Progenitor cell of endocrine pancreas (in vitro differentiated cells): ENCODE measurements around the gene FITM1. TPM values are rescaled to one million over a fixed set of nuclear protein-coding genes. Genes with fewer than 3 reads are reported as not detected.

ENCODE experiments used
- DNase-seq: peaks from one replicate; pipeline ENCODE4 v3.0.0; 2021; ENCODE audit warnings: low spot score; ENCODE audit not compliant: unreplicated experiment
- H3K27ac Mint-ChIP-seq: 2 replicates; pipeline ENCODE4 v1.8.0; 2021; ENCODE audit warnings: mild to moderate bottlenecking, moderate library complexity, mixed read lengths
- H3K27me3 Mint-ChIP-seq: 2 replicates; pipeline ENCODE4 v1.8.0; 2021; ENCODE audit warnings: mixed read lengths
- H3K36me3 Mint-ChIP-seq: 2 replicates; pipeline ENCODE4 v1.8.0; 2022; ENCODE audit warnings: mixed read lengths; ENCODE audit not compliant: insufficient read depth
- H3K4me1 Mint-ChIP-seq: 2 replicates; pipeline ENCODE4 v1.8.0; 2021; ENCODE audit warnings: low read depth, mixed read lengths
- H3K4me3 Mint-ChIP-seq: 2 replicates; pipeline ENCODE4 v1.8.0; 2021; ENCODE audit warnings: low read depth, mild to moderate bottlenecking, moderate library complexity, mixed read lengths
- H3K9me3 Mint-ChIP-seq: 2 replicates; pipeline ENCODE4 v1.8.0; 2021; ENCODE audit warnings: low read depth, mixed read lengths
- total RNA-seq: library from RNA; stranded (reverse); gene quantifications from 2 replicates; pipeline ENCODE4 v1.2.1, GENCODE V29; 2021
- TF ChIP-seq, protein P1 (sequence below): fragments of 200-600 bp; sonication (generic); IDR thresholded peaks from one replicate; pipeline ENCODE4 v1.5.0; 2021; ENCODE audit warnings: antibody characterized with exemption, mild to moderate bottlenecking; ENCODE audit not compliant: unreplicated experiment

The FITM1 gene
- total RNA-seq, 1 donor from 2014 or later: 1.9 TPM

DNA sequence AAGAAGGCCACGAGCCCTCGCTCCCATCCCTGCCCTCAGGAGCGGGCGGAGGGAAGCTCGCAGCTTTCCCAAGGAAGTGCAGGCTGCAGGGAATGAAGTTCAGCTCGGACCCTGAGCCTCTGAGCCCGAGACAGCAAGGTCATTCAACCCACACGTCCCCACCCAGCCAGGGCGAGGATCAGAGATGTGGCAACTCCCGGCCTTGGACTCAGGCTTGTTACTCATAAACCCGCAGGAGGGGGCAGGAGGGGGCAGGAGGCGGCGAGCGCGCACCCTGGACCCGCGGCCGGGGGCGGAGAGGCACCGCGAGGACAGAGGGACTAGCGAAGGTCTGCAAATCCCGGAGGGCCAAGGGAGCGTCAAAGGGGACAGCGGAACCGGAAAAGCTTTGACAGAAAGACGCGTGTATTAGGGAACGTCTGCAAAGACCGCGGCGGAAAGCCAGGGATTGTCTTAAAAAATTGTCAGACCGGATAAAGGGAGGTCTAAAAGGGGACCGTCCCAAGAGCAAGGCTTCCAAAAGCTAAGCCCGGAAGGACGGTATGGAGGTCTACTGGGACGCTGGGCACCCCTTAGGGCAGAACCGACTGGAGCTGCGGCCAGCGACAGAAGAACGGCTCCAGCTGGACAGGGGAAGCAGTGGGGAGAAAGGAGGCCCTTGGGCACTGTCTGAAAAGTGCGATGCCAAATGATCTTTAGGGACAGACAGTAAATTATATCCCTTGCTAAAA, 16.5 kb upstream of the FITM1 start:
- Mint-ChIP-seq H3K27ac (peak overlapping the region; percentile 99), H3K27me3 (no peaks in the 10 kb centered on the region), H3K36me3 (peaks cover 9% of the 10 kb centered on the region), H3K4me1 (peaks cover 18% of the 10 kb centered on the region), H3K4me3 (peak overlapping the region; percentile 89), H3K9me3 (no peaks in the 10 kb centered on the region)
- TF ChIP-seq, protein P1, sequence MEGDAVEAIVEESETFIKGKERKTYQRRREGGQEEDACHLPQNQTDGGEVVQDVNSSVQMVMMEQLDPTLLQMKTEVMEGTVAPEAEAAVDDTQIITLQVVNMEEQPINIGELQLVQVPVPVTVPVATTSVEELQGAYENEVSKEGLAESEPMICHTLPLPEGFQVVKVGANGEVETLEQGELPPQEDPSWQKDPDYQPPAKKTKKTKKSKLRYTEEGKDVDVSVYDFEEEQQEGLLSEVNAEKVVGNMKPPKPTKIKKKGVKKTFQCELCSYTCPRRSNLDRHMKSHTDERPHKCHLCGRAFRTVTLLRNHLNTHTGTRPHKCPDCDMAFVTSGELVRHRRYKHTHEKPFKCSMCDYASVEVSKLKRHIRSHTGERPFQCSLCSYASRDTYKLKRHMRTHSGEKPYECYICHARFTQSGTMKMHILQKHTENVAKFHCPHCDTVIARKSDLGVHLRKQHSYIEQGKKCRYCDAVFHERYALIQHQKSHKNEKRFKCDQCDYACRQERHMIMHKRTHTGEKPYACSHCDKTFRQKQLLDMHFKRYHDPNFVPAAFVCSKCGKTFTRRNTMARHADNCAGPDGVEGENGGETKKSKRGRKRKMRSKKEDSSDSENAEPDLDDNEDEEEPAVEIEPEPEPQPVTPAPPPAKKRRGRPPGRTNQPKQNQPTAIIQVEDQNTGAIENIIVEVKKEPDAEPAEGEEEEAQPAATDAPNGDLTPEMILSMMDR: no peak
- DNase-seq: peak; percentile 68

DNA sequence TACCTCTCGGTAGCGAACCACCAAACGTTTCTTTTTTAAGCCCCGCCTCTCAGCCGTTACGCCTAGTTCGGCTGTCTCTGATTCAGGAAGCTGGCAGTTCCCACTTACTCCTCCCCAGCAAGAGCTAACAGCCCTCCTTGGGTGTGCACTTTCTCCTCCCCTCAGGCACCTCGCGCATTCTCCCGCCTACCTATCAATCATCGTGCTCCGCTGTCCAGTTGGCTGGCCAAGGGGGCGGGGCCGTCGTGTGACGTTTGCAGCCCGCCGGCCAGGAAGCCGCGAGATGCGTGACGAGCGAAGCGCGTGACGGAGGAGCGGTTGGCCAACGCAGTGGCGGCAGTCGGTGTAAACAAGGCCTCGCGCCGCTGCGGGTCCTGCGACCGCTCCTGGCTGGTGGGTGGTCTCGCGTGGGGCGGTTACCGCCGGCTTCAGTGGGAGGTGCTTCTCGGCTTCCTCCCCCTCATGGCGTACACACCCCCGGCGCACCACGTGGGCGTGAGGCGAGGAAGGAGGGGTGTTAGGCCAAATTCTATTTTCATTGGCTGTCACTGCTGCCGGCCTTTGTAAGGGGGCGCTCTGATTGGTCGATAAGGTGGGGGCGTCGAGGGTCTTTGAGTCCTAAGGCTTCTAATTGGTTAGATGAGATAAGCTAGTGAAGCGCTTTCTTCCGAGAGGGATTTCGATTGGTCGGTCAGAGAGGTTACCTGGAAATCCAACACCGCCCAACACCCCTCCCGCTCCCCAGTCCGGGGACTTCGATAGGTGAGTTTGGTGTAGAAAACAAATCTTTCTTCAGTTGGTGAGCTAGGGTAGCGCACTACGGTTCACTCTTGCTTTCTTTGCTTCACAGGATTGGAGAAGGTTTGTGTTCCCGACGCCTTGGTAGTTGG, 15.7 kb upstream of the FITM1 start, which contains the start of the genes DCAF11 and NRL:
DCAF11 (plus strand) TSS at position 246 of the 890 bp plus-strand sequence. CDS start 818 bp downstream, outside the sequence.
NRL (minus strand) TSS at position 418 of the 890 bp plus-strand sequence. CDS start 32,101 bp downstream, outside the sequence.
- no peaks in the 10 kb centered on the region for H3K27me3 Mint-ChIP-seq
- TF ChIP-seq, protein P1: no peak
- peaks cover 13% of the 10 kb centered on the region for H3K36me3 Mint-ChIP-seq
- peak; percentile 95 for DNase-seq
- H3K4me1 Mint-ChIP-seq: peaks cover 17% of the 10 kb centered on the region
- peak within 1 kb of the TSS; percentile 99 for H3K27ac Mint-ChIP-seq
- H3K9me3 Mint-ChIP-seq: no peaks in the 10 kb centered on the region
- peak within 1 kb of the TSS; percentile 89 for H3K4me3 Mint-ChIP-seq

DNA sequence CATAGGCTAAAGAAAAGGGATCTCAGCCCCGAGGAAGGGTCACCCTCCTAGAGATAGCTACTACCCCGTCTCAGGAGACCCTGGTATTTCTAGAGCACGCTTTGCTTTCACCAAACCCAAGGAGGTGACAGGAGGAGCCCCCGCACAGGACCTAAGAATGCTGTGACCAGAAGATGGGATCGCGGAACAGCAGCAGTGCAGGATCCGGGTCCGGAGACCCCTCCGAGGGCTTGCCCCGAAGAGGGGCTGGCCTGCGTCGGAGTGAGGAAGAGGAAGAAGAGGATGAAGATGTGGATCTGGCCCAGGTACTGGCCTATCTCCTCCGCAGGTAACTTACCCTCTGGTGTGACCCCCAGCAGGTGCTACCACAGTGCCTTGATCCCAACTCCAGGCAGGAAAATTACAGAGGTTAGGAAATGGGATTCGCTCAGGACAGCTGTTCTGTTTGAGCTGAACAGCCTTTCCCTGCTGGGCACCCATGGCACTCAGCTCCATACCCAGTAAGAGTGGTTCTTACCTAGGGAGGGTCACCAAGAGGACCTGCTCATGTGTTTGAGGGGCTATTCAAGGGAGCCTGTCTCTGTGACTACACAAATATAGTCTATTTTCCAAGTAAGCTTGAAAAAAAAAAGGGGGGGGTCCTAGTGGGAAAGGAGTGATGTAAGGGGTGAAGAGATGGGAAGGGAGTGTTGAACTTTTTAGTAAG, 14.9 kb upstream of the FITM1 start:
- Mint-ChIP-seq H3K4me1 (peaks cover 17% of the 10 kb centered on the region), H3K4me3 (peak overlapping the region; percentile 89), H3K36me3 (peaks cover 13% of the 10 kb centered on the region), H3K9me3 (no peaks in the 10 kb centered on the region), H3K27ac (peak overlapping the region; percentile 99), H3K27me3 (no peaks in the 10 kb centered on the region)
- TF ChIP-seq, protein P1: no peak
- no peak for DNase-seq

DNA sequence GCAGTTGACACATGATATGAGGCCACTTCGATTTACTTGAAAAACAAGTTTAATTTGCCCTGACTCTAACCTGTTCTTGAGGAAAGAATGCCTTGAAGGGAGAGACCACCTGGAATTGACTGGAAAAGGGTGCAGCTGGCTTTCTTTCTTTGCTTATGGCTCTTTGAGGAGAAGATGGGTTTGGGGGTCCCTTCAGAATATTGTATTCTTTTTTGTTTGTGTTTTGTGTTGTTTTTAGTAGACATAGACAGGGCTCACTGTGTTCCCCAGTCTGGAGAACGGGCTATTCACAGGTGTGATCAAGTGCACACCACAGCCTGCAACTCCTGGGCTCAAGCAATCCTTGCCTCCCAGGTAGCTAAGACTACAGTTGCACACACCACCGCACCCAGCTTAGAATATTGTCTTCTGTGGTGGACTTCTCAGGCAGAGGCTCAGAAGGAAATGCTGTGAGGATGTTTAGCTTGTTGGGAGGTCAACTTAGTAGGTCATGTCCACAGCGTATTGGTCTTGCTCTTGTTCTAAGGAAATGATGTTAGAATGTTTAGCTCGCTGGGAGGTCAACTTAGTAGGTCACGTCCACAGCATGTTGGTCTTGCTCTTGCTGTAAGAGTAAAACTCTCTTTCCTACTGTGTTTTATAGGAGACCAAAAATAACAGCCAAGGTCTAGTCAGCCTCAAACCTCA, 14.2 kb upstream of the FITM1 start:
- peaks cover 16% of the 10 kb centered on the region for H3K36me3 Mint-ChIP-seq
- no peaks in the 10 kb centered on the region for H3K27me3 Mint-ChIP-seq
- no peaks in the 10 kb centered on the region for H3K9me3 Mint-ChIP-seq
- H3K4me1 Mint-ChIP-seq: peaks cover 17% of the 10 kb centered on the region
- peak overlapping the region; percentile 99 for H3K27ac Mint-ChIP-seq
- H3K4me3 Mint-ChIP-seq: peak overlapping the region; percentile 89
- TF ChIP-seq, protein P1: no peak
- DNase-seq: no peak
